Measurements from ENCODE around the gene PTRHD1. TPM values are rescaled to one million over a fixed set of nuclear protein-coding genes. Genes with fewer than 3 reads are reported as not detected.

The PTRHD1 gene
- 50.3 and 58.3 TPM in 2 replicates for total RNA-seq

DNA sequence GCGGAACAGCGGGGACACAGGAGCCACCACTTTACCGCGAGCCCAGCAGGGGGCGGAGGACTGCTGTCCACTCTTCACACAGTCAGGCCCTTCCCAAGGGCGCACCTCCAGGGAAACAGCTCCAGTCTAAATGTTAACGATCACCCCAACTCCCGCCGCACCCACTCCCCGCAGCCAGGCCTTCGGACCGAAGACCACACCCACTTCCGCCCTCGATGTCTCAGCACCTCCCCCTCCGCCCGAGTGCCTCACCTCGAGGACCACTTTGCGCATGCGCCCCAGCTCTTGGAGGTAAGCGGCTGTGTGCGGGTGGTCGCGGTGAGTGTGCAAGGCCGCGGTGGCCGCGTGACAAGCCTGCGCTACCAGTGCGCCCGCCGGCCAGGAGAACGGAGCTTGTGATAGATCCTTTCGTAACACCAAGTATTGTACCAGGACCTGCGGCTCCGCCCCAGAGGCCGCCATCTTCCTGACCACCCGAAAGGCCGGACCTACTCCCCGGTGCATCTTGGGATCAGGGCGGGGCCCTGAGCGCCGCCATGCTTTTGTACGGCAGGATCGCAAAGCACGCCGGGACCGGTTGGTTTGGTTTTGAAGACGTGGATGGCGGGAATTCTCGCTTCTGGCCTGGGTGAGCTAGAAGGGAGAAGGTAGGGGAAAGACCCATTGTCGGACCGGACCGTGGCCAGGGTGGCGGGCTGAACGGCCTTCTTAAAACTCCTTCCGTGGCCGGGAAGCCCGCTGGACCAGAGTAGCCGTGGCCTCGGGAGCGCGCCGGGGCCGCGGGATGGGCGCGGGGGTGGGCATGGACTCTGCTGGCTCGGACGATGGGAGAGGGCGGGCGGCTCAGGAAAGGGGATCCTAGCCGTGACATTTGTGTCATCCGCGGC is at the start of gene PTRHD1, which contains the start of gene CENPO:
TSS of gene PTRHD1 (minus strand) at position 518 of the 887 bp plus-strand sequence. CDS start at position 504, 14 bp downstream.
TSS of gene CENPO (plus strand) at position 552 of the 887 bp plus-strand sequence. CDS start 495 bp downstream, outside the sequence.
- TF ChIP-seq CTCF (conservative IDR thresholded peaks at IDR 0.05; ENCODE audit: low read depth, low read length): peak; percentile 76
- H3K4me3 ChIP-seq (ENCODE audit: low read depth, low read length): peak within 1 kb of the TSS; percentile 90
- DNase-seq (ENCODE audit: low read depth): peak; percentile 77

DNA sequence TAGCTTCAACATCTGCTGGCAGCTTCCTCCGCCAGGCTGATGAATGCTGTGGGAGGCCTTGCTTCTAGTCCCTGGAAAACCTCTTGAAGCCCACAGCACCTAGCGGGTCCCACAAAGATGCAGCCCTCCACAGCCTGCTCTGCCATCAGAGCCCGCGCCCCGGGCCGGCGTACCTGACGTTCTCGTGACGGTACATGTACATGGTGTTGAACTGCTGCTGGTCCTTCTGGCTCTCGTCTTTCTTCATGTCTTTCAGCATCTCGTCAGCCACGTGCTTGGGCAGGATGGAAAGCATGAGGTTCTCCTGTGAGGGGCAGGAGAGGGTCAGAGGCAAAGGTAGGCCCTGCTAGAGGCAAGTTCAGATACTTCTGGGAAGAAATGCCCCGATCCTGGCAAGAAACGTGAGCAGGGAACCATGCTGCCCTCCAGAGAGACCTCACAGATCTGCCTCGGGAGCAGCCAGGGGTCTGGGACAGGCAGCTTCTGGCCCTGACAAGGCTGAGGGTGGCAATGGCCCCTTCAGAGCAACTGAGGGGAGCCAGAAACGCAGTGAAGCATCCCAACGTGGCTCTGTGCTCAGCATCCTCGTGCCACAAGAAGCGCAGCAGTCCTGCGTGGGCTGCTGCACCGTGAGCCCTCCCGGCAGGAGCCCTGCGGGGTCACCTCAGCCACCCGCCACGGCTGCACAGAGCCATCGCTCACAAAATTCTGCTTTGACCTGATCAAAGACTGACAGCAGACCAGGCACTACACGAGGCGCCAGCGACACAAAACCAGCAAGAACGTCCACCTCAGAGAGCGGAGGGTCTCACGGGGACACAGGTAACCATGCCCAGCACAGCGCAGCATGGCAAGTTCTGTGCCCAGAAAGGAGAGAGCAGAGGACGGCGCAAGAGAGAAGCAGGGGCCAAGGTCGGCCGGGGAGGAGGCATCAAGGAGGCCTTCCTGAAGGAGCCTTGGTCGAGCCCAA is 49.2 kb upstream of the PTRHD1 start:
- TF ChIP-seq CTCF (conservative IDR thresholded peaks at IDR 0.05; ENCODE audit: low read depth, low read length): no peak
- no peak overlapping the region for H3K4me3 ChIP-seq (ENCODE audit: low read depth, low read length)
- no peak for DNase-seq (ENCODE audit: low read depth)

DNA sequence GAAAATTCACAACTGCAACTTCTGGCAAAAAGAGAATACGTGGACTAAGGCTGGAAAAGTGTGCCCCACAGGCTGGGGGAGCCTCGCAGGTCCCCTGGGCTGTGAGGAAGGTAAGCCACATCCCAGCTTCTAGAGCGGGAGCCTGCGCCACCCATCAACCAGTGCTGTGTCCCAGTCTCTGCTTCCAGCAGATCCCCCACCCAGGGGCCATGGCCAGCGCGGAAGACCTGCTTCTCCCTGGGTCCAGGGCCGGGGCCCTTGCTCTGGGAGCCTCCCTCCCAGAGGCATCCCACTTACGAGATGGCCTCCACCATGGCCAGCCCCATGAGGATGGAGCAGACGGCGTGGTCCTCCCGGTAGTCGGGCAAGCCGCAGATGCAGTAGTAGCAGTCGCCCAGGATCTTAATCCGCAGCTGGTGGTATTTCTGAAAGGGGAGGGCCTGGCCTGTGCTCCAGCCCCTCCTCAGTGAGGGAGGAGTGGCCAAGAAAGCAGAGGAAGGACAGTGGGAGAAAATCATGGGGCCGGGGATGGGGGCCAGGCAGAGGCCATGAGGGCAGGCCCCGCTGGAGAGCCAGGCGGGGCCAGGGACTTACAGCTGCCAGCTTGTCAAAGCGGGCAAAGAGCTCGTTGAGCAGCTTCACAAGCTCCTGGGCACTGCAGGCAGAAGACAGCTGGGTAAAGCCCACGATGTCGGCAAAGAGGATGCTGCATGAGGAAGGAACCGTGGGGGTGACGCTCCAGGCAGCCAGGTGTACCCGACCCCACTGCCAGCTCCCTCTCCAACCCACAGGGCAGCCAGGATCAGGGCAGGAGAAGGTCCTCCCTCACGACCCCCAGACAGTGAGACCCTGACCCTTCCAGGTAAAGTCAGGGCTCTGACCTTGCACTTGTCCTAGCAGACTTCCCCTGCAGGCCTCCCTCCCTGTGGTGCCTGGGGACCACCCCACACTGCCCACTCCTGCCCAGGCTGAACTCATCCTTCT is 48.1 kb upstream of the PTRHD1 start:
- DNase-seq (ENCODE audit: low read depth): no peak
- TF ChIP-seq CTCF (conservative IDR thresholded peaks at IDR 0.05; ENCODE audit: low read depth, low read length): no peak
- H3K4me3 ChIP-seq (ENCODE audit: low read depth, low read length): no peak overlapping the region

- TF ChIP-seq CTCF (conservative IDR thresholded peaks at IDR 0.05; ENCODE audit: low read depth, low read length): no peak
- DNase-seq (ENCODE audit: low read depth): no peak
- no peak overlapping the region for H3K4me3 ChIP-seq (ENCODE audit: low read depth, low read length)
These were observed 47.1 kb upstream of the PTRHD1 start for GRCh38 chr2:24840164-24840869.

DNA sequence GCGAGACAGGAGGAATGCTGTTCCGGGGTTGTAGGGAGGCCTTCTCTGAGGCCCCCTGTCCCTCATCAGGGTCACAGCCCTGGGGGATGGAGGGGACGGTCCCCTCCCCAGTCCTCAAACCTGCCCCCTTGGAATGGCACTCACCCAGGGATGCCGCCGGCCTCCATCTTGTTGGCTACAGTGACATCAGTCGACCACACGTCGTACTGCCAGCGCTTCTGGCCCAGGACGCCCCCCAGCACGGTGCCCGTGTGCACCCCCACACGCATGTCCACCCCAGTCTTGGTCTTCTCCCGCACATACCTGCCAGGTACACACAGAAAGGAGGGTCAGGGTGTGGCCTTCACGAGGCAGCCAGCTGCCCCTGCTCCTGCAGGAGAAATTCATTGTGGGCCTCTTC is 46.5 kb upstream of the PTRHD1 start:
- TF ChIP-seq CTCF (conservative IDR thresholded peaks at IDR 0.05; ENCODE audit: low read depth, low read length): no peak
- DNase-seq (ENCODE audit: low read depth): no peak
- H3K4me3 ChIP-seq (ENCODE audit: low read depth, low read length): no peak overlapping the region
